Right cardiac atrium (tissue), 5 donors: ENCODE results near the gene INPP4B. TPM values are rescaled to one million over a fixed set of nuclear protein-coding genes. Genes with fewer than 3 reads are reported as not detected.
"Not testable (repeated sequence)": the region's sequence is repeated elsewhere in the genome, so short reads cannot be mapped to it uniquely, and the experiment has no call there.

ENCODE experiments used
- ATAC-seq, 2 donors: fragments of 200-7000 bp; cut with Tn5 transposase; one replicate each; pipeline versions ENCODE4 v1.8.0 to v1.9.1; 2020; ENCODE audit warnings: moderate library complexity in 2 of 2, mild to moderate bottlenecking in 1 of 2
- DNase-seq, 3 donors: peaks; one replicate each; pipeline ENCODE4 v3.0.0-alpha.2; 2020
- H3K27ac ChIP-seq: one replicate; pipeline ENCODE4 v1.5.1; 2013; ENCODE audit warnings: mild to moderate bottlenecking, low read length, control low read depth, moderate library complexity
- H3K27me3 ChIP-seq: one replicate; pipeline ENCODE4 v1.6.1; 2013; ENCODE audit not compliant: control insufficient read depth, insufficient read depth
- H3K4me1 ChIP-seq: one replicate; pipeline ENCODE4 v1.6.1; 2013; ENCODE audit warnings: low read length; ENCODE audit not compliant: control insufficient read depth, insufficient read depth
- H3K4me3 ChIP-seq: one replicate; pipeline ENCODE4 v1.5.1; 2013; ENCODE audit warnings: low read length, control low read depth
- H3K9me3 ChIP-seq: one replicate; pipeline ENCODE4 v1.6.1; 2013; ENCODE audit warnings: low read length; ENCODE audit not compliant: control insufficient read depth
- WGBS: extraction: QIAGEN DNeasy Blood & Tissue Kit; methylation state at CpG from one replicate; pipeline ENCODE4 v1.1.7; 2013; 5-methylcytosine and 5-hydroxymethylcytosine counted together
- intact Hi-C, 4 donors: fragments of 100-400 bp; cut with DNase I; formaldehyde crosslinking; loops; one replicate each; pipeline versions ENCODE4 v1.11.0 to v1.14.0; 2022 to 2023
- polyA plus RNA-seq: library from polyadenylated mRNA; stranded (reverse); fragments of 200-250 nt; gene quantifications from one replicate; pipeline ENCODE4 v1.2.3, GENCODE V29; 2013
- total RNA-seq, 4 donors: library from RNA; stranded (reverse); fragmentation: NEBNext Ultra II Directional; extraction: Animal tissue kit (Norgen Biotek cat#: 25700); gene quantifications; one replicate each; pipeline ENCODE4 v1.2.1, GENCODE V29; 2021
- donor health status: healthy with polysubstance abuse.
- donor health status: DM: no; HTN: yes; CAD: no.
- donor health status: DM: no; HTN: no; CAD: no.
- donor health status: DM: no; HTN: yes; CAD: no; lungs with severe emphysema.
- donor health status: DM: yes; HTN: yes; CAD: no.

Gene INPP4B
- total and polyA plus RNA-seq, 5 donors: 2.9 to 13.2 (median 7.0) TPM

DNA sequence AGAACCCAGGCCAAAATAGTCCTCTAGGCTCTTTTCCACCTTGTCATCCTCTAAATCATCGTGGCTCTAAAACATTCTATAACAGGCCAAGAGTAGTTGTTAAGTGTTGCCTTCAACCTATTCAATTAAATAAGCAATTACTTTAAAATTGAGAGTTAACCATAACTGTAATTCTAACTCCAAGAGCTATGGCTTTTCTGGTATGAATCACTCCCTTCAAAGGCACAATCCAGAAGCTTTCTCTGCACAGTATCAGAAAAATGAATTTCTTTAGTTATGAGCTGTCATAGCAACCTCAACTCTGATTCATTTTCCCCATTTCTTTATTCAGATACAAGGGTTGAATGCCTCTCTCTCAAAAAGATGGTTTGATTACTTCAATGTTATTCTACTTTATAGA, 21.7 kb downstream of the INPP4B start:
- DNase-seq (no peak), ATAC-seq (no peak)
- H3K9me3 ChIP-seq: no peaks in the 10 kb centered on the region
- H3K27me3 ChIP-seq: no peaks in the 10 kb centered on the region
- H3K4me1 ChIP-seq: no peaks in the 10 kb centered on the region
- WGBS: 94% methylated on average over 1 of the region's 1 CpG
- H3K27ac ChIP-seq: no peak overlapping the region
- no peak overlapping the region for H3K4me3 ChIP-seq
- intact Hi-C loops: no loop called here

DNA sequence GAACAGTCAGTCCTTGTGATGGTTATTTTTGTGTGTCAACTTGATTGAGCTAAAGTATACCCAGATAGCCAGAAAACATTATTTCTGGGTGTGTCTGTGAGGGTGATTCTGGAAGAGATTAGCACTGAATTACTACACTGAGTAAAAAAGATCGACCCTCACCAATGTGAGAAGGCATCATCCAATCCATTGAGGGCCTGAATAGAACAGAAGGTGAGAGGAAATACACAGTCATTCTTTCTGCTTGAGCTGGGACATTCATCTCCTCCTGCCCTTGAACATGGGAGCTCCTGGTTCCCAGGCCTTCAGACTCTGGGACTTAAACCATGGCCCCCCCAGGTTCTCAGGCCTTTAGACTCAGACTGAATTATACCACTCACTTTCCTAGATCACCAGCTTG, 22.3 kb downstream of the INPP4B start:
- ATAC-seq: no peak
- H3K4me1 ChIP-seq: no peaks in the 10 kb centered on the region
- intact Hi-C loops: no loop called here
- H3K27ac ChIP-seq: no peak overlapping the region
- WGBS: 94% methylated on average over 1 of the region's 1 CpG
- H3K27me3 ChIP-seq: no peaks in the 10 kb centered on the region
- no peak overlapping the region for H3K4me3 ChIP-seq
- H3K9me3 ChIP-seq: no peaks in the 10 kb centered on the region
- DNase-seq: no peak

GRCh38 chr4:142818476-142818875, 27.6 kb downstream of the INPP4B start:
- 83% methylated on average over 4 of the region's 4 CpGs for WGBS
- Histone ChIP-seq H3K4me1 (peaks cover 4% of the 10 kb centered on the region), H3K9me3 (no peaks in the 10 kb centered on the region), H3K27me3 (no peaks in the 10 kb centered on the region), H3K27ac (no peak overlapping the region), H3K4me3 (no peak overlapping the region)
- intact Hi-C loops: no loop called here
- ATAC-seq (no peak), DNase-seq (no peak)

DNA sequence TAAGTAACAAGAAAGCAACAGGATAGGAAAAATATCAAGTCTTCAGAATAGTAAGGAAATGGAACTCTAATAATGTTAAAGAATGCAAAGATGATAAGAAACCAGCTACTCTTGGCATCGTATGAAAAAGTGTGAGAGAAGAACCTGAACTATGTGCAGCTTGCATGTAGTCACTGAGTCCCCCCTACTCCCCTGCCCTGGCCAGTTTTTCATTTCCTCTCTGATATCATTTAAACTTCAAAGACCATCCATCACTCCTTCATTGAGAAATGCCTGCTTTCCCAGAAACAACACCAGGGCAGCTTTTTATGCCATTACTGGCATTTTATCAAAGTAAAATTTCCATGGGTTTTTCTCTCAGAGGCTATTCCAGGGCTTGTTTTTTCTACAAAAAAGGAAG, 28.1 kb downstream of the INPP4B start:
- ATAC-seq (peak in 1 of 2 donors; percentile 34), DNase-seq (no peak)
- intact Hi-C loops: no loop called here
- Histone ChIP-seq H3K27me3 (no peaks in the 10 kb centered on the region), H3K4me1 (peaks cover 4% of the 10 kb centered on the region), H3K27ac (no peak overlapping the region), H3K4me3 (no peak overlapping the region), H3K9me3 (no peaks in the 10 kb centered on the region)
- 16% methylated on average over 1 of the region's 1 CpG for WGBS

- H3K27me3 ChIP-seq: no peaks in the 10 kb centered on the region
- WGBS: 37% methylated on average over 6 of the region's 6 CpGs
Observed at GRCh38 chr4:142817442-142817841, 28.7 kb downstream of the INPP4B start.

DNA sequence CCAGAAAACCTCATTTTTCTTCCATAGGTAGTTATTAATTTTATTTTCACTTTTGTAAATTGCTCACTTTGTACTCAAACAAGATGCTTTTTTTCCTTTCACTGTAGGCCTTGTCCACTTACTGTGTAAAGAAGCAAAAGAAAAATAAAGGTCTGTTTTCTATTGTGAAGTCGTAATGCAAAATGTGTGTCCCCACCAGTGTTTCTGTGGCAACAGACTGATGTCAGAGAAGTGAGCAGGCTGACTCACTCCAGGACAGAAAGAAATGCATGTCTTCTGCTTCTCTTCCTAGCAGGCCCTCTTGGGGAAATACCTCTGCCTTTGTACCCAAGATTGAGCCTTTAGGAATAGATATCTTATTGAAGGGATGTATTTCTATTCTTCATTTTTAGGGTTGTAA, 30.3 kb downstream of the INPP4B start:
- no peaks in the 10 kb centered on the region for H3K9me3 ChIP-seq
- ATAC-seq: no peak
- H3K27me3 ChIP-seq: no peaks in the 10 kb centered on the region
- WGBS: 29% methylated on average over 1 of the region's 1 CpG
- DNase-seq: no peak
- H3K4me3 ChIP-seq: no peak overlapping the region
- H3K27ac ChIP-seq: no peak overlapping the region
- intact Hi-C loops: no loop called here
- peaks cover 4% of the 10 kb centered on the region for H3K4me1 ChIP-seq

More at GRCh38 chr4:142817442-142817841, 28.7 kb downstream of the INPP4B start:
- ATAC-seq (peak; percentile 45 to 67), DNase-seq (peak in 2 of 3 donors; percentile 20 to 46)
- Histone ChIP-seq H3K9me3 (no peaks in the 10 kb centered on the region), H3K27ac (no peak overlapping the region), H3K4me1 (peaks cover 4% of the 10 kb centered on the region), H3K4me3 (no peak overlapping the region)
- intact Hi-C loops: no loop called here

- Histone ChIP-seq H3K4me1 (peaks cover 4% of the 10 kb centered on the region), H3K27ac (no peak overlapping the region), H3K27me3 (no peaks in the 10 kb centered on the region), H3K4me3 (no peak overlapping the region), H3K9me3 (no peaks in the 10 kb centered on the region)
- 89% methylated on average over 2 of the region's 2 CpGs for WGBS
- DNase-seq (no peak), ATAC-seq (no peak)
- intact Hi-C loops: no loop called here
Observed at GRCh38 chr4:142813388-142813787, 32.7 kb downstream of the INPP4B start.

- no peak for ATAC-seq
- no peak overlapping the region for H3K4me3 ChIP-seq
- H3K9me3 ChIP-seq: no peaks in the 10 kb centered on the region
- intact Hi-C loops: no loop called here
- no peak overlapping the region for H3K27ac ChIP-seq
- H3K27me3 ChIP-seq: no peaks in the 10 kb centered on the region
- DNase-seq: no peak
- no peaks in the 10 kb centered on the region for H3K4me1 ChIP-seq
Observed at GRCh38 chr4:142812091-142812490, 34.0 kb downstream of the INPP4B start.

- Histone ChIP-seq H3K9me3 (no peaks in the 10 kb centered on the region), H3K27ac (no peak overlapping the region), H3K4me3 (no peak overlapping the region), H3K27me3 (no peaks in the 10 kb centered on the region), H3K4me1 (no peaks in the 10 kb centered on the region)
- intact Hi-C loops: no loop called here
- WGBS: 90% methylated on average over 1 of the region's 1 CpG
- ATAC-seq: no peak
- no peak for DNase-seq
Observed at GRCh38 chr4:142811034-142811433, 35.1 kb downstream of the INPP4B start.

GRCh38 chr4:142809559-142809958, 36.5 kb downstream of the INPP4B start:
- WGBS: 51% methylated on average over 2 of the region's 2 CpGs

DNA sequence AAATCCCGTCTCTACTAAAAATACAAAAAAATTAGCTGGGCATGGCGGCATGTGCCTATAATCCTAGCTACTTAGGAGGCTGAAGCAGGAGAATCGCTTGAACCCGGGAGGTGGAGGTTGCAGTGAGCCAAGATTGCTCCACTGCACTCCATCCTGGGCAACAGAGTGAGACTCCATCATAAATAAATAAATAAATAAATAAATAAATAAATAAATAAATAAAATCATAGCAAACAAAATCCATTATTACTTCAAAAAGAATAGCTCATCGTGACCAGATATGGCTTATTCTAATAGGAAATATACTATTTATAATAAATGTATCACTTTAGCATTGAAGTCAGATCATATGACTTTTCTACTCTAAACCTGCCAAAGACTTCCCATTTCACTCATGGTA, 42.2 kb downstream of the INPP4B start:
- DNase-seq, H3K27me3 ChIP-seq, ATAC-seq, H3K9me3 ChIP-seq, intact Hi-C loops, H3K27ac ChIP-seq, H3K4me3 ChIP-seq, H3K4me1 ChIP-seq: not testable (repeated sequence)
- WGBS: 94% methylated on average over 5 of the region's 5 CpGs

More at GRCh38 chr4:142809559-142809958, 36.5 kb downstream of the INPP4B start:
- H3K9me3 ChIP-seq: no peaks in the 10 kb centered on the region
- ATAC-seq: no peak
- no peak for DNase-seq
- no peak overlapping the region for H3K27ac ChIP-seq
- no peak overlapping the region for H3K4me3 ChIP-seq
- intact Hi-C loops: no loop called here
- H3K27me3 ChIP-seq: no peaks in the 10 kb centered on the region
- H3K4me1 ChIP-seq: no peaks in the 10 kb centered on the region

DNA sequence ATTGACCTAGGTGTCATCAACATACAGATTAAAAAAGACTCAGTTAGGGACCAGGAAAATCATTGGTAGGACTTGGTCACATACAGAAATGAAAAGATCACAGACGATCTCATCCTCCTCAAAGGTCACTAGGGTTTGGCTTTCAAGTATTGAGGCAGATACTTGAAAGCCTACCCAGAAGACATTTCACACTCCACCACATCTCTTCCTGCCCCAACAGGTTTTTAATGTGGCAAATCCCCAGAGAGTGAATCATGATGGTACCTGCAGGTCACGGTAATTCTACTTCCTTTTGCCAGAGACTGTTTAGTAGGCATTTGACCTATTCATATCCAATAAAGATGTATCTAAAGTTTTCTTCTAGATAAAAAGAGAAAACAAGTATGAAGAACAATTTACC, 44.1 kb downstream of the INPP4B start:
- intact Hi-C loops: no loop called here
- Histone ChIP-seq H3K4me3 (no peak overlapping the region), H3K27me3 (no peaks in the 10 kb centered on the region), H3K27ac (no peak overlapping the region), H3K9me3 (no peaks in the 10 kb centered on the region), H3K4me1 (no peaks in the 10 kb centered on the region)
- DNase-seq (no peak), ATAC-seq (no peak)
- WGBS: 87% methylated on average over 2 of the region's 2 CpGs
